Hepatocyte (in vitro differentiated cells): ENCODE measurements around the gene GPRIN2. TPM values are rescaled to one million over a fixed set of nuclear protein-coding genes. Genes with fewer than 3 reads are reported as not detected.

Source experiments
- DNase-seq: peaks from one replicate; pipeline ENCODE4 v3.0.0-alpha.2; 2016; ENCODE audit warnings: low spot score
- H2AFZ ChIP-seq: fragments of 200-600 bp; sonication (generic); 2 replicates; pipeline ENCODE4 v1.6.0; 2016; ENCODE audit warnings: antibody characterized with exemption, mild to moderate bottlenecking
- H3K27ac ChIP-seq: fragments of 200-600 bp; sonication (generic); 2 replicates; pipeline ENCODE4 v1.5.1; 2016; ENCODE audit warnings: mild to moderate bottlenecking
- H3K27me3 ChIP-seq: fragments of 200-600 bp; sonication (generic); 2 replicates; pipeline ENCODE4 v1.6.1; 2016
- H3K36me3 ChIP-seq: fragments of 200-600 bp; sonication (generic); replicated peaks from 2 replicates; pipeline ENCODE4 v1.5.1; 2016; ENCODE audit warnings: low read depth; ENCODE audit not compliant: insufficient read depth
- H3K4me1 ChIP-seq: fragments of 200-600 bp; sonication (generic); 2 replicates; pipeline ENCODE4 v1.5.1; 2016; ENCODE audit warnings: mild to moderate bottlenecking, moderate library complexity; ENCODE audit not compliant: insufficient read depth
- H3K4me2 ChIP-seq: fragments of 200-600 bp; sonication (generic); 2 replicates; pipeline ENCODE4 v1.6.0; 2016
- H3K4me3 ChIP-seq: fragments of 200-600 bp; sonication (generic); 2 replicates; pipeline ENCODE4 v1.5.1; 2016; ENCODE audit warnings: mild to moderate bottlenecking
- H3K79me2 ChIP-seq: fragments of 200-600 bp; sonication (generic); 2 replicates; pipeline ENCODE4 v1.6.0; 2017; ENCODE audit warnings: mild to moderate bottlenecking
- H3K9me2 ChIP-seq: fragments of 200-600 bp; sonication (generic); replicated peaks from 2 replicates; pipeline ENCODE4 v1.6.0; 2017; ENCODE audit warnings: mild to moderate bottlenecking; ENCODE audit not compliant: insufficient read depth
- H3K9me3 ChIP-seq: fragments of 200-600 bp; sonication (generic); 2 replicates; pipeline ENCODE4 v1.5.1; 2016; ENCODE audit warnings: low read depth, mild to moderate bottlenecking
- H4K20me1 ChIP-seq: fragments of 200-600 bp; sonication (generic); 2 replicates; pipeline ENCODE4 v1.6.0; 2016; ENCODE audit warnings: mild to moderate bottlenecking; ENCODE audit not compliant: insufficient read depth, poor library complexity, severe bottlenecking
- CTCF ChIP-seq: fragments of 200-600 bp; sonication (generic); IDR thresholded peaks from 2 replicates; pipeline ENCODE4 v1.5.1; 2016; ENCODE audit warnings: antibody characterized with exemption, mild to moderate bottlenecking; ENCODE audit not compliant: poor library complexity
- EZH2 ChIP-seq: fragments of 200-600 bp; sonication (generic); IDR thresholded peaks from 2 replicates; pipeline ENCODE4 v1.6.1; 2016; ENCODE audit warnings: antibody characterized with exemption, mild to moderate bottlenecking, borderline replicate concordance
- EZH2phosphoT487 ChIP-seq: fragments of 200-600 bp; sonication (generic); IDR thresholded peaks from one replicate; pipeline ENCODE4 v1.6.1; 2018; ENCODE audit warnings: antibody characterized with exemption, mild to moderate bottlenecking, low read depth, moderate library complexity; ENCODE audit not compliant: unreplicated experiment, severe bottlenecking
- WGBS: methylation state at CpG from one replicate; pipeline ENCODE4 v1.1.6; 2016; ENCODE audit warnings: low lambda C conversion rate; ENCODE audit errors: missing lambda C conversion rate; 5-methylcytosine and 5-hydroxymethylcytosine counted together
- polyA plus RNA-seq: library from polyadenylated mRNA; unstranded; fragments of >200 nt; fragmentation: Nextera tagmentation; extraction: Ambion mirVana; gene quantifications from 2 replicates; pipeline ENCODE4 v1.2.1, GENCODE V29; 2016
- total RNA-seq: library from RNA; depleted of rRNA; stranded (reverse); fragments of >200 nt; gene quantifications from 2 replicates; pipeline ENCODE4 v1.2.3, GENCODE V29; 2014

Gene GPRIN2
- total and polyA plus RNA-seq, 2 experiments from 2014 or later = 15.0 to 23.4 TPM

DNA sequence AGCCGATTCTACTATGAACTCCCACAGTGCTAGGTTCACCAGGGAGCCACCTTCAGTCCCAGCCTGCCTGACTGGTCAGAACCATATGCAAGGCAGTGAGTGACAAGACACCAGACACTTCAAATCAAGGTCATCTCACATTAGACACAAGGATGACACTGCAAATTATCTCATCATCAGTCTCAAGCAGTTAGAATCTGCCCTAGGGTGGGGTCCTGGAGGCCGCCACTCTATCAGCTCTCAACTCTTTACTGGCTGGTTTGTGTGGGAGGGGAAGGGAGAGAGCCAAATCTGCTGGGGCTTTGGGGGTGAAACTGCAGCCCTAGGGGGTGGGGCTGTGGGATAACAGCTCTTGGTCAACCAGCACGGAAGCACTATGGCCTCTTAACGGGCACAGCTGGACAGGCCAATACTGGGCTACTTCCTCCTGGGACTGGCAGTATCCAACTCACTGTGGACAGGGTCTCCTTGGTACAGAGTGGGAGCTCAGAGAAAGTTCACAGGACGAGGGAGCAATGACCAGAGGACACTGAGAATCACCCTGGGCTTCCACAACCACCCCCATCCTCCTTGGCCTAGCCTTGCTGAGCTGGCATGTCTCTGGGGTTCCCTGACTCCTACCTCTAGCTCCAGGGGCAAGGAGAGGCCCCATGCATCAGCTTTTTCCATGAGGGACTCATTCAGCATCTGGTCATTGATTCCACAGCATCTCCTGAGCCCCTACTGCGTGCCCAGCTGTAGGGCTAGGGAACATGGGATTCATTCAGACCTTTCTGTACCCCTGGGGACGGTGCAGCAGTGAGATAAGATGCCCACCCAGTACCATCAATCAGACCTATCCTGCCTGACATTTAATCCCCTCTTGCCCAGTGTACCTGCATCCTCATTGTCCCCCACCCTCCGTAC lies 5.4 kb downstream of the GPRIN2 start:
- no peak overlapping the region for H3K27ac ChIP-seq
- no peak overlapping the region for H3K4me2 ChIP-seq
- DNase-seq = no peak
- H2AFZ ChIP-seq = no peak overlapping the region
- peaks cover 3% of the 10 kb centered on the region for H3K27me3 ChIP-seq
- 83% methylated on average over 8 of the region's 8 CpGs for WGBS
- peaks cover 3% of the 10 kb centered on the region for H3K4me1 ChIP-seq
- H4K20me1 ChIP-seq = no peaks in the 10 kb centered on the region
- H3K79me2 ChIP-seq = no peaks in the 10 kb centered on the region
- no peaks in the 10 kb centered on the region for H3K9me2 ChIP-seq
- no peaks in the 10 kb centered on the region for H3K9me3 ChIP-seq
- H3K4me3 ChIP-seq = no peak overlapping the region
- no peak for TF ChIP-seq EZH2phosphoT487
- no peak for TF ChIP-seq EZH2
- TF ChIP-seq CTCF = no peak
- no peaks in the 10 kb centered on the region for H3K36me3 ChIP-seq

DNA sequence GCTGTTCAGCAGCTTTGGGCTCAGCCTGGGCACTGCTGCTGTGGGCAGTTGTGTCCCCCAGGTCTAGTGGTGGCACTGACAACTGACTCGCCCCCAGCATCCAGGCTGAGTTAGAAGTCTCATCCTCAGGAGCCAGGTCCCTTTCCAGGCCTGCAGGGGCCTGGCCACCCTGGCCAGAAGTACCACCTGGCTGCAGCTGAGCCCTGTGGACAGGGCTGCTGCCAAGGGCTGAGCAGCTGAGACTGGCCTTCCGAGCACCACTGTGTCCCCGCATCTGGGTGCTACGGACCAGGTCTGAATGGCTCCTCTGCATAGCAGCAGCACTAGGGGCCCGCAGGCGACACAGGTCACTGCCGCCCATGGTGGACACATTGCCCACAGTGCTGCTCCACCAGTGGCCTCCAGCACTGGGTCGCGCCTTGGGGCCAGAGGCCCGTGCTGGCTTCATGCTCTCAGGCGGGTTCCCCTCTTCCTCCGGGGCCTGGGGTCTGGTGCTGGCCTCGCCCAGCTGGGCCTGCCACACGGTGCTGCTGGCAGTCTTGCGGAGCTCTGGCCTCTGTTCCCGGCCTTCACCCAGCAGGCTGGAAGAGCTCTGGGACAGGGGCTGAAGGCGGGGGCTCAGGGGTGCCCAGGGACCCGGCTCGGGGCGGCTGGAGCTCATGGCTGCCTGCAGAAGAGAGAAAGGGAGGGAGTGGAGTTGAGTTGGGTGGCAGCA lies 6.2 kb downstream of the GPRIN2 start:
- Histone ChIP-seq H3K79me2 (no peaks in the 10 kb centered on the region), H3K4me1 (peaks cover 3% of the 10 kb centered on the region), H3K36me3 (no peaks in the 10 kb centered on the region), H3K9me3 (no peaks in the 10 kb centered on the region), H2AFZ (no peak overlapping the region), H4K20me1 (no peaks in the 10 kb centered on the region), H3K4me2 (no peak overlapping the region), H3K27ac (no peak overlapping the region), H3K4me3 (no peak overlapping the region), H3K27me3 (no peaks in the 10 kb centered on the region), H3K9me2 (no peaks in the 10 kb centered on the region)
- 89% methylated on average over 20 of the region's 20 CpGs for WGBS
- TF ChIP-seq CTCF (no peak), EZH2phosphoT487 (no peak), EZH2 (no peak)
- DNase-seq = no peak

- Histone ChIP-seq H3K4me2 (no peak overlapping the region), H3K9me2 (no peaks in the 10 kb centered on the region), H3K4me3 (no peak overlapping the region), H2AFZ (no peak overlapping the region), H3K9me3 (no peaks in the 10 kb centered on the region), H3K36me3 (no peaks in the 10 kb centered on the region), H4K20me1 (no peaks in the 10 kb centered on the region), H3K79me2 (no peaks in the 10 kb centered on the region), H3K27ac (no peak overlapping the region), H3K27me3 (no peaks in the 10 kb centered on the region), H3K4me1 (peaks cover under 1% of the 10 kb centered on the region)
- no peak for TF ChIP-seq CTCF
- no peak for TF ChIP-seq EZH2
- TF ChIP-seq EZH2phosphoT487 = no peak
- DNase-seq = no peak
- WGBS = 92% methylated on average over 31 of the region's 31 CpGs
These were observed 7.0 kb downstream of the GPRIN2 start for GRCh38 chr10:46549171-46550075.
